Left ventricle myocardium inferior (tissue), 1 donor: ENCODE measurements around the gene KIAA1549. TPM values are rescaled to one million over a fixed set of nuclear protein-coding genes. Genes with fewer than 3 reads are reported as not detected.
"Not testable (repeated sequence)": the region's sequence is repeated elsewhere in the genome, so short reads cannot be mapped to it uniquely, and the experiment has no call there.

Experiments used
- DNase-seq: peaks from one replicate; pipeline ENCODE4 v3.0.0-alpha.2; 2020
- H3K27ac ChIP-seq: fragments of 200-600 bp; replicated peaks from 2 replicates; pipeline ENCODE4 v1.8.0; 2021
- H3K27me3 ChIP-seq: fragments of 200-600 bp; 2 replicates; pipeline ENCODE4 v1.8.0; 2021; ENCODE audit warnings: low read depth
- H3K36me3 ChIP-seq: fragments of 200-600 bp; 2 replicates; pipeline ENCODE4 v1.8.0; 2021
- H3K4me1 ChIP-seq: fragments of 200-600 bp; 2 replicates; pipeline ENCODE4 v1.8.0; 2021
- H3K4me3 ChIP-seq: fragments of 200-600 bp; 2 replicates; pipeline ENCODE4 v1.8.0; 2021; ENCODE audit warnings: mild to moderate bottlenecking, moderate library complexity
- H3K9me3 ChIP-seq: fragments of 200-600 bp; replicated peaks from 2 replicates; pipeline ENCODE4 v1.8.0; 2021
- CTCF ChIP-seq: fragments of 200-600 bp; IDR thresholded peaks from 2 replicates; pipeline ENCODE4 v1.8.0; 2021; ENCODE audit warnings: antibody characterized with exemption, mild to moderate bottlenecking, borderline replicate concordance
- intact Hi-C: fragments of 100-400 bp; cut with micrococcal nuclease; formaldehyde crosslinking; loops from one replicate; pipeline ENCODE4 v1.11.0; 2022
- total RNA-seq: library from RNA; stranded (reverse); fragmentation: NEBNext Ultra II Directional; extraction: Animal tissue kit (Norgen Biotek cat#: 25700); gene quantifications from one replicate; pipeline ENCODE4 v1.2.1, GENCODE V29; 2021
- donor health status: DM: no; HTN: yes; CAD: no; lungs with severe emphysema.

Gene KIAA1549
- total RNA-seq, 1 donor from 2014 or later, result 2.1 TPM

DNA sequence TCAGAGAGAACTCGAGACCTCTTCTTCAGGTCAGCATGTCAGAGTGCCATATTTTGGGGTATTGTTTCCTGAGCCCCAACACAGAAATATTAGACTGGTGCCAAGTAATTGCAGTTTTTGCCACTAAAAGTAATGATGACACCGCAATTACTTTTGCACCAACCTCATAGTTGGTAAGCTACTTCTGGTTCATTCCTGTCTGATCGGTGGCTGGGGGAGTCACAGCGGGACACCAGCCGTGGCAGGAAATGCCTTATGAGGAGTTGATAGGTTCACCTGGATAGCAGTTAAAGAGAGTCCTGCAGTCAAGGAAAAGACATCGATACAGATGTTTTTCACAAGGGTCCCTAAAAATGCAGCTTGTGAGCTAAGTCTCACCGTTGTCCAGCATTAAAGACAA is 159.3 kb downstream of the KIAA1549 start:
- Histone ChIP-seq H3K4me3 (no peak overlapping the region), H3K27me3 (peaks cover 5% of the 10 kb centered on the region), H3K36me3 (no peaks in the 10 kb centered on the region), H3K9me3 (no peaks in the 10 kb centered on the region), H3K27ac (no peak overlapping the region), H3K4me1 (no peaks in the 10 kb centered on the region)
- TF ChIP-seq CTCF, result no peak
- intact Hi-C loops, result no loop called here
- DNase-seq, result no peak

GRCh38 chr7:138819625-138820024 is 161.6 kb downstream of the KIAA1549 start:
- Histone ChIP-seq H3K27me3 (no peaks in the 10 kb centered on the region), H3K4me1 (no peaks in the 10 kb centered on the region), H3K36me3 (no peaks in the 10 kb centered on the region), H3K4me3 (no peak overlapping the region), H3K9me3 (no peaks in the 10 kb centered on the region), H3K27ac (no peak overlapping the region)
- no peak for DNase-seq
- TF ChIP-seq CTCF, result no peak
- intact Hi-C loops, result no loop called here

DNA sequence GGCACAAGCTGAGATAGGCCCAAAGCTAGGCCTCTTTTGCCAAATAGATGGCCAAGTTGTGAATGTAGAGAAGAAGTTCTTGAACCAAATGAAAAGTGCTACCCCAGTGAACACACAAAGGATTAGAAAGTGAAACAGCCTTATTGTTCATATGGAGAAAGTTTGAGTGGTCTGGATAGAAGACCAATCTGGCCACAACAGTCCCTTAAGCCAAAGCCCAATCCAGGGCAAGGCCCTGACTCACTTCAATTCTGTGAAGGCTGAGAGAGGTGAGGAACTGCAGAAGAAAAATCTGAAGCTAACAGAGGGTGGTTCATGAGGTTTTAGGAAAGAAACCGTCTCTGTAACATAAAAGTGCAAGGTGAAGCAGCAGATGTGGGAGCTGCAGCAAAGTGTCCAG is 164.5 kb downstream of the KIAA1549 start:
- intact Hi-C loops, result no loop called here
- Histone ChIP-seq H3K9me3 (no peaks in the 10 kb centered on the region), H3K36me3 (no peaks in the 10 kb centered on the region), H3K4me1 (no peaks in the 10 kb centered on the region), H3K27me3 (no peaks in the 10 kb centered on the region), H3K4me3 (no peak overlapping the region), H3K27ac (no peak overlapping the region)
- no peak for DNase-seq
- no peak for TF ChIP-seq CTCF

- H3K27ac ChIP-seq, result no peak overlapping the region
- intact Hi-C loops, result no loop called here
- no peaks in the 10 kb centered on the region for H3K36me3 ChIP-seq
- DNase-seq, result no peak
- H3K4me3 ChIP-seq, result no peak overlapping the region
- no peaks in the 10 kb centered on the region for H3K9me3 ChIP-seq
- no peak for TF ChIP-seq CTCF
- no peaks in the 10 kb centered on the region for H3K27me3 ChIP-seq
- no peaks in the 10 kb centered on the region for H3K4me1 ChIP-seq
These were observed 166.3 kb downstream of the KIAA1549 start for GRCh38 chr7:138814816-138815332.

- no peak for DNase-seq
- H3K4me3 ChIP-seq, result no peak overlapping the region
- intact Hi-C loops, result no loop called here
- H3K36me3 ChIP-seq, result no peaks in the 10 kb centered on the region
- no peaks in the 10 kb centered on the region for H3K27me3 ChIP-seq
- H3K27ac ChIP-seq, result no peak overlapping the region
- no peaks in the 10 kb centered on the region for H3K4me1 ChIP-seq
- no peak for TF ChIP-seq CTCF
- no peaks in the 10 kb centered on the region for H3K9me3 ChIP-seq
These were observed 167.2 kb downstream of the KIAA1549 start for GRCh38 chr7:138813945-138814344.

DNA sequence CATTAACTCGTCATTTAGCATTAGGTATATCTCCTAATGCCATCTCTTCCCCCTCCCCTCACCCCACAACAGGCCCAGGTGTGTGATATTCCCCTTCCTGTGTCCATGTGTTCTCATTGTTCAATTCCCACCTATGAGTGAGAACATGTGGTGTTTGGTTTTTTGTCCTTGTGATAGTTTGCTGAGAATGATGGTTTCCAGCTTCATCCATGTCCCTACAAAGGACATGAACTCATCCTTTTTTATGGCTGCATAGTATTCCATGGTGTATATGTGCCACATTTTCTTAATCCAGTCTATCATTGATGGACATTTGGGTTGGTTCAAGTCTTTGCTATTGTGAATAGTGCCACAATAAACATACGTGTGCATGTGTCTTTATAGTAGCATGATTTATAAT is 169.9 kb downstream of the KIAA1549 start:
- H3K36me3 ChIP-seq, H3K4me3 ChIP-seq, H3K27ac ChIP-seq, H3K27me3 ChIP-seq, DNase-seq, intact Hi-C loops, H3K9me3 ChIP-seq, H3K4me1 ChIP-seq: not testable (repeated sequence)
